H1 (cell line): ENCODE results near the gene AFF4. TPM values are rescaled to one million over a fixed set of nuclear protein-coding genes. Genes with fewer than 3 reads are reported as not detected.

Experiments used
- CREB1 ChIP-seq: IDR thresholded peaks from 2 replicates; pipeline ENCODE4 v1.6.1; 2012; ENCODE audit warnings: inconsistent platforms
- CTBP2 ChIP-seq: IDR thresholded peaks from 2 replicates; pipeline ENCODE4 v1.7.0; 2011; ENCODE audit warnings: borderline replicate concordance, mild to moderate bottlenecking, moderate library complexity, mixed read lengths, low read length; ENCODE audit not compliant: insufficient read depth, insufficient read length
- EZH2 ChIP-seq: fragments of 200-600 bp; sonication (generic); IDR thresholded peaks from 2 replicates; pipeline ENCODE4 v1.7.1; 2012; ENCODE audit warnings: low read depth, mild to moderate bottlenecking, moderate library complexity, low read length, inconsistent platforms; ENCODE audit not compliant: severe bottlenecking
- FOSL1 ChIP-seq: IDR thresholded peaks from 2 replicates; pipeline ENCODE4 v1.6.1; 2011; ENCODE audit warnings: mild to moderate bottlenecking, low read depth, low read length, moderate library complexity; ENCODE audit not compliant: insufficient read depth
- NRF1 ChIP-seq: IDR thresholded peaks from 2 replicates; pipeline ENCODE4 v1.6.1; 2011; ENCODE audit warnings: mild to moderate bottlenecking, low read depth, low read length, improper control_type of control experiment
- SIN3A ChIP-seq, 2 experiments: IDR thresholded peaks in 1 of 2; conservative IDR thresholded peaks in 1 of 2; 2 replicates each; pipeline ENCODE4 v1.6.1; 2011 to 2012; ENCODE audit warnings: low read length in 2 of 2, improper control_type of control experiment in 1 of 2, low read depth in 1 of 2, mild to moderate bottlenecking in 1 of 2
- SUZ12 ChIP-seq: fragments of 200-600 bp; sonication (generic); IDR thresholded peaks from 2 replicates; pipeline ENCODE4 v1.6.1; 2012; ENCODE audit warnings: mild to moderate bottlenecking, inconsistent platforms, low read length, moderate library complexity, mixed read lengths
- USF2 ChIP-seq: IDR thresholded peaks from 2 replicates; pipeline ENCODE4 v1.6.1; 2011; ENCODE audit warnings: low read length, improper control_type of control experiment
- polyA plus RNA-seq, 7 experiments: library from polyadenylated mRNA; depleted of rRNA in 3 of 7; stranded (reverse) in 5 of 7; unstranded in 2 of 7; fragments of >200 nt in 5 of 7; fragments of 200-250 nt in 2 of 7; gene quantifications; 1 replicate in 5 of 7; 2 replicates in 1 of 7; 4 replicates in 1 of 7; pipeline versions ENCODE4 v1.2.1 to v1.2.3, GENCODE V29; 2011 to 2013; ENCODE audit warnings: missing spikeins in 2 of 7, mixed read lengths in 2 of 7
- total RNA-seq: library from RNA; stranded (reverse); fragmentation: NEBNext Ultra II Directional; extraction: Animal tissue kit (Norgen Biotek cat#: 25700); gene quantifications from 2 replicates; pipeline ENCODE4 v1.2.1, GENCODE V29; 2021

AFF4 gene
- total and polyA plus RNA-seq, 2 of the 8 experiments (the other 6 are each of a cell fraction or from before 2014, with no cell fraction given), result 12.0 to 61.4 TPM

GRCh38 chr5:132838516-132839282 lies 124.7 kb downstream of the AFF4 start (continued):
- TF ChIP-seq SIN3A (conservative IDR thresholded peaks at IDR 0.05 in 1 of 2, IDR thresholded peaks at IDR 0.05 in 1 of 2; ENCODE audit: low read depth in 1 of 2, low read length in 2 of 2) (no peak), EZH2 (no peak), NRF1 (no peak), USF2 (no peak), CTBP2 (no peak), FOSL1 (no peak), SUZ12 (no peak), CREB1 (no peak)
